Activated CD4-positive, alpha-beta memory T cell treated with anti-CD3 and anti-CD28 coated beads for 36 hours (primary cell): ENCODE data around the gene NPY4R. TPM values are rescaled to one million over a fixed set of nuclear protein-coding genes. Genes with fewer than 3 reads are reported as not detected.
A peak's percentile ranks its signal among the peaks of the same experiment; 100 is the strongest.
"Not testable (repeated sequence)": the region's sequence is repeated elsewhere in the genome, so short reads cannot be mapped to it uniquely, and the experiment has no call there.

ENCODE experiments used
- CTCF ChIA-PET: fragments of 350-600 bp; sonication (Branson Sonifier 250); formaldehyde crosslinking; loops from one replicate; lab custom pipeline; 2021; ENCODE audit warnings: antibody characterized with exemption, inconsistent platforms; lab: Charles Lee
- POLR2A ChIA-PET: fragments of 350-600 bp; sonication (Branson Sonifier 250); formaldehyde crosslinking; loops from one replicate; lab custom pipeline; 2021; ENCODE audit warnings: antibody characterized with exemption; lab: Charles Lee
- DNase-seq: peaks from one replicate; pipeline ENCODE4 v3.0.0-alpha.2; 2020
- H3K27ac Mint-ChIP-seq: one replicate; pipeline ENCODE4 v1.8.0; 2021; ENCODE audit warnings: mixed read lengths
- H3K27me3 Mint-ChIP-seq: one replicate; pipeline ENCODE4 v1.8.0; 2021; ENCODE audit warnings: mixed read lengths
- H3K36me3 Mint-ChIP-seq: one replicate; pipeline ENCODE4 v1.8.0; 2021; ENCODE audit warnings: mixed read lengths
- H3K4me1 Mint-ChIP-seq: one replicate; pipeline ENCODE4 v1.8.0; 2021; ENCODE audit warnings: low read depth, mixed read lengths
- H3K4me3 Mint-ChIP-seq: one replicate; pipeline ENCODE4 v1.8.0; 2021; ENCODE audit warnings: mild to moderate bottlenecking, mixed read lengths
- H3K9me3 Mint-ChIP-seq: one replicate; pipeline ENCODE4 v1.8.0; 2021; ENCODE audit warnings: mixed read lengths
- intact Hi-C: fragments of 100-400 bp; cut with micrococcal nuclease; formaldehyde crosslinking; loops from one replicate; pipeline ENCODE4 v1.15.1; 2023
- total RNA-seq, 2 experiments: library from RNA; stranded (reverse); gene quantifications; one replicate each; pipeline ENCODE4 v1.2.3, GENCODE V29; 2021

NPY4R gene
- not detected for total RNA-seq

- POLR2A ChIA-PET, H3K27me3 Mint-ChIP-seq, H3K4me3 Mint-ChIP-seq, H3K9me3 Mint-ChIP-seq, DNase-seq, CTCF ChIA-PET, H3K4me1 Mint-ChIP-seq, H3K27ac Mint-ChIP-seq, intact Hi-C loops, H3K36me3 Mint-ChIP-seq: not testable (repeated sequence)
Measured at GRCh38 chr10:46465765-46466164, at the start of gene NPY4R. Gene NPY4R, minus strand, starts transcription at chr10:46465958. Its CDS starts 3,323 bp downstream, at chr10:46462635.

- Mint-ChIP-seq H3K9me3 (no peaks in the 10 kb centered on the region), H3K4me3 (no peak overlapping the region), H3K36me3 (no peaks in the 10 kb centered on the region), H3K4me1 (no peaks in the 10 kb centered on the region), H3K27ac (no peak overlapping the region), H3K27me3 (peaks cover 3% of the 10 kb centered on the region)
- CTCF ChIA-PET, result no interaction called here
- no peak for DNase-seq
- POLR2A ChIA-PET, result no interaction called here
- intact Hi-C loops, result no loop called here
Measured at GRCh38 chr10:46515366-46515765, 49.6 kb upstream of the NPY4R start.

DNA sequence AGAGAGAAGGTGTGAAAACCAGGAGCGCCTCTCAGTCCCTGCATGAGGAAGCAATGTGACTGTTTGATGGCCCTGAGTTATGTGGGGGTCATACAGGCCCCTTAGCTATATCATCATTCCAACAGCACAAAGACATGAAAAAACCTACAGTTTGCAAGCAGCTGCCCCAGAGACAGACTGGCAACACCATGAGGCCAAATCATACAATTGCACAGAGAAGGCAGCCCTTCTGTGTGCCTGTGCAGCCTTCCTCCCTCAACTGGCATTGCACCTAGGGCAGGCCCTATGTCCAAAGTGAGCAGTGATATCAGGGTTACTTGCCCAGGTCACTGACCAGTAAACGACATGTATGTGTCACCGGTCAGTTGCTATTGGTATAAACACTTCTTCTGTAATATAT, 49.1 kb upstream of the NPY4R start:
- Mint-ChIP-seq H3K27me3 (peaks cover 3% of the 10 kb centered on the region), H3K36me3 (no peaks in the 10 kb centered on the region), H3K27ac (no peak overlapping the region), H3K4me3 (no peak overlapping the region), H3K9me3 (no peaks in the 10 kb centered on the region), H3K4me1 (no peaks in the 10 kb centered on the region)
- DNase-seq, result no peak
- intact Hi-C loops, result no loop called here
- ChIA-PET POLR2A (no interaction called here), CTCF (no interaction called here)

DNA sequence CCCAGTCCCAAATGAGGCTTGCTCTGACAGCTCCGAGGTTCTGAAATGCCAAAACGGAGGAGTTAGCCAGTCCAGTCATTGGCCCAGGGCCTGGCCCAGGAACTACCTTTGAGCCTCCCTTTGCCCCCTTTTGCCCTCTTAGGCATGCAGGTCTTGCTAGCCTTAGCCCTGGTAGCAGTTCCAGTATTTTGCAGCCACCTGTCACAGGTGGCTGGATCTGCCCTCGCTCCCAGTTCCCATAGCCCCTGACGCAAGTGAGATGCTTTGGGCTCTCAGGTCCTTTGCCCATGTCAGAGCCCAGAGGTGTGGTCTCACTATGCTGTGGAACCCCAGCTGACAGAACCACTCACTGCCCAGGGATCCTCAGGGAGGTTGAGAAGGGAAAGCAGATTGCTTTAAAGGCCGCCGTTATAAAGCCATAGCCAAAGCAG, 48.7 kb upstream of the NPY4R start:
- Mint-ChIP-seq H3K27ac (no peak overlapping the region), H3K27me3 (peaks cover 3% of the 10 kb centered on the region), H3K4me3 (no peak overlapping the region), H3K36me3 (no peaks in the 10 kb centered on the region), H3K9me3 (no peaks in the 10 kb centered on the region), H3K4me1 (no peaks in the 10 kb centered on the region)
- ChIA-PET CTCF (no interaction called here), POLR2A (no interaction called here)
- intact Hi-C loops, result no loop called here
- DNase-seq, result peak; percentile 4

- not testable (repeated sequence) for H3K4me1 Mint-ChIP-seq
Measured at GRCh38 chr10:46513333-46513732, 47.6 kb upstream of the NPY4R start.

GRCh38 chr10:46512725-46513124, 47.0 kb upstream of the NPY4R start:
- H3K27me3 Mint-ChIP-seq, H3K9me3 Mint-ChIP-seq, H3K4me1 Mint-ChIP-seq, H3K4me3 Mint-ChIP-seq, H3K36me3 Mint-ChIP-seq, intact Hi-C loops, POLR2A ChIA-PET, H3K27ac Mint-ChIP-seq, CTCF ChIA-PET, DNase-seq: not testable (repeated sequence)

More at GRCh38 chr10:46513333-46513732, 47.6 kb upstream of the NPY4R start:
- intact Hi-C loops, DNase-seq, H3K27ac Mint-ChIP-seq, H3K4me3 Mint-ChIP-seq, CTCF ChIA-PET, POLR2A ChIA-PET, H3K9me3 Mint-ChIP-seq, H3K27me3 Mint-ChIP-seq, H3K36me3 Mint-ChIP-seq: not testable (repeated sequence)

- intact Hi-C loops, H3K4me1 Mint-ChIP-seq, H3K36me3 Mint-ChIP-seq, POLR2A ChIA-PET, H3K4me3 Mint-ChIP-seq, DNase-seq, H3K9me3 Mint-ChIP-seq, H3K27ac Mint-ChIP-seq, CTCF ChIA-PET, H3K27me3 Mint-ChIP-seq: not testable (repeated sequence)
Measured at GRCh38 chr10:46512002-46512401, 46.2 kb upstream of the NPY4R start.

GRCh38 chr10:46499990-46500389, 34.2 kb upstream of the NPY4R start:
- H3K4me3 Mint-ChIP-seq, H3K36me3 Mint-ChIP-seq, H3K27ac Mint-ChIP-seq, H3K9me3 Mint-ChIP-seq, DNase-seq, POLR2A ChIA-PET, CTCF ChIA-PET, intact Hi-C loops, H3K4me1 Mint-ChIP-seq, H3K27me3 Mint-ChIP-seq: not testable (repeated sequence)

- H3K4me3 Mint-ChIP-seq, H3K27me3 Mint-ChIP-seq, H3K9me3 Mint-ChIP-seq, H3K36me3 Mint-ChIP-seq, H3K27ac Mint-ChIP-seq, H3K4me1 Mint-ChIP-seq, intact Hi-C loops, CTCF ChIA-PET, DNase-seq, POLR2A ChIA-PET: not testable (repeated sequence)
Measured at GRCh38 chr10:46498985-46499703, 33.4 kb upstream of the NPY4R start.

DNA sequence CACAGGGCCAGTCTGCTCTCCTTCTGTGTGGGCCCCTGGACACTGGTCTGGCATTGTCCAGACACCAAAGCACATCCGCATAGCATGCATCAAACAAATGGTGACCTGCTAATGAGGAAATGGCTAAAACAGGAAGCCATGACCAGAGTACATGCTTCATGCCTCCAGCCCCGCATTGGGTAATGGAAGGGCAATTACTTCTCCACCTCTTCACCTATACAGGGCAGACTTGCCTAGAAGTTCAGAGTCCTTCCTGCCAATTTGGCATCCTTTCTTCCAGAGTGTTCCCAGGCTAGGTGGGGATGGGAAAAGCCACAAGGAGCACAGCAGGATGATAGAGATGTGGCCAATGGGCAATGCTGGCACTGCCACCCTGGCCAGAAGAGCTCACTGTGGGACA, 32.1 kb upstream of the NPY4R start:
- H3K4me3 Mint-ChIP-seq, H3K27me3 Mint-ChIP-seq, H3K4me1 Mint-ChIP-seq, POLR2A ChIA-PET, intact Hi-C loops, DNase-seq, H3K9me3 Mint-ChIP-seq, H3K36me3 Mint-ChIP-seq, CTCF ChIA-PET, H3K27ac Mint-ChIP-seq: not testable (repeated sequence)

- intact Hi-C loops, POLR2A ChIA-PET, CTCF ChIA-PET, H3K36me3 Mint-ChIP-seq, H3K9me3 Mint-ChIP-seq, DNase-seq, H3K4me1 Mint-ChIP-seq, H3K27ac Mint-ChIP-seq, H3K4me3 Mint-ChIP-seq, H3K27me3 Mint-ChIP-seq: not testable (repeated sequence)
Measured at GRCh38 chr10:46497401-46497800, 31.6 kb upstream of the NPY4R start.

GRCh38 chr10:46491364-46492114, 25.8 kb upstream of the NPY4R start:
- DNase-seq, POLR2A ChIA-PET, H3K27ac Mint-ChIP-seq, CTCF ChIA-PET, H3K4me1 Mint-ChIP-seq, intact Hi-C loops, H3K9me3 Mint-ChIP-seq, H3K36me3 Mint-ChIP-seq, H3K27me3 Mint-ChIP-seq, H3K4me3 Mint-ChIP-seq: not testable (repeated sequence)

DNA sequence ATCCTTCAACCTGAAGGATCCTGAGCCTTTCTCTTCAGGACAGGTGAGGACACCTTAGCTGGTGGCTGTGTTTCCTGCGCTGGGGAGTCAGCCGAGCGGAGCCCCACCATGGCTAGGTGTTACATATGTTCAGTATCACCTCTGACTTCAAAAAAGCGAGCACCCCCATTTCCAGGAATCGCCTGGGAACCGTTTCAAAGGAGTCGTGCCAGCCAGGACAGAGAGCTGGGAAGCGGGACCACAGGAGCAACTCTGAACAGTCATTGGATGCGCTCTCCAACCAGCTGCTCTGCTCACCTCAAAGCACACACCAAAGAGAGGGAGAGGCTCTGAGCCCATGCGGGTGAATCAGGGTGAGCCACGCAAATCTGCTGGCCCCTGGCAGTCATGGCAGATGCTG, 24.5 kb upstream of the NPY4R start:
- H3K27me3 Mint-ChIP-seq, POLR2A ChIA-PET, H3K4me1 Mint-ChIP-seq, DNase-seq, H3K27ac Mint-ChIP-seq, intact Hi-C loops, H3K9me3 Mint-ChIP-seq, H3K36me3 Mint-ChIP-seq, CTCF ChIA-PET, H3K4me3 Mint-ChIP-seq: not testable (repeated sequence)
